ENCODE measurements around the gene LGALS14. TPM values are rescaled to one million over a fixed set of nuclear protein-coding genes. Genes with fewer than 3 reads are reported as not detected.

Gene LGALS14
- total RNA-seq, 1 experiment from 2014 or later, result not detected

DNA sequence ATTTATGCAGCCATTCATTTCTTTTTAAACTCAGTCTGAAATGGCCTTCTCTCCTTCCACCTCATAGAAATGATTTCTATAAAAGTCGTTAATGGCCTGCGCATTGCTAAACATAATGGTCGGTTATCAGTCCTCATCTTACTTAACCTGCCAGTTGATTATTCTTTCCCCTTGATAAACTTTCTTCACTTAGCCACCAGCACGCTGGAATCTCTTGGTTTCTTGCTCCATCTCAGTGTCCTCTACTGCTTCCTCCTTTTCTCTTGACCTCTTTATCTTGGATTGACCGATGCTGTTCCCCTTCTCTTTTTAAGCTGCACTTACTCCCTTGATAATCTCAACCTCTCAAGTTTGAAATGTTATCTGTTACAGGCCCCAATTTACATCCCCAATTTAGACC lies 45.7 kb downstream of the LGALS14 start:
- Mint-ChIP-seq H3K36me3 (no peaks in the 10 kb centered on the region), H3K27me3 (ENCODE audit: low read depth) (peaks cover 27% of the 10 kb centered on the region), H3K27ac (no peak overlapping the region), H3K4me3 (no peak overlapping the region), H3K9me3 (no peaks in the 10 kb centered on the region), H3K4me1 (no peaks in the 10 kb centered on the region)
- CTCF ChIA-PET, result interaction anchor here (0.6 kb wide), 1 partner anchor 205 kb away, joined by 3 read pairs; no protein-coding TSS in a partner anchor
- ATAC-seq (no peak), DNase-seq (ENCODE audit: low spot score) (no peak)
- POLR2A ChIA-PET, result no interaction called here
- TF ChIP-seq ETV6 (CRISPR knock-in tag; IDR thresholded peaks at IDR 0.05), result no peak
- TF ChIP-seq SOX15 (CRISPR knock-in tag; IDR thresholded peaks at IDR 0.05), result no peak
- TF ChIP-seq NR3C1 (CRISPR knock-in tag; conservative IDR thresholded peaks at IDR 0.05; ENCODE audit: low read depth), result no peak
- TF ChIP-seq, protein P1, sequence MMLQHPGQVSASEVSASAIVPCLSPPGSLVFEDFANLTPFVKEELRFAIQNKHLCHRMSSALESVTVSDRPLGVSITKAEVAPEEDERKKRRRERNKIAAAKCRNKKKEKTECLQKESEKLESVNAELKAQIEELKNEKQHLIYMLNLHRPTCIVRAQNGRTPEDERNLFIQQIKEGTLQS (CRISPR knock-in tag; conservative IDR thresholded peaks at IDR 0.05), result no peak
- TF ChIP-seq, protein P2, sequence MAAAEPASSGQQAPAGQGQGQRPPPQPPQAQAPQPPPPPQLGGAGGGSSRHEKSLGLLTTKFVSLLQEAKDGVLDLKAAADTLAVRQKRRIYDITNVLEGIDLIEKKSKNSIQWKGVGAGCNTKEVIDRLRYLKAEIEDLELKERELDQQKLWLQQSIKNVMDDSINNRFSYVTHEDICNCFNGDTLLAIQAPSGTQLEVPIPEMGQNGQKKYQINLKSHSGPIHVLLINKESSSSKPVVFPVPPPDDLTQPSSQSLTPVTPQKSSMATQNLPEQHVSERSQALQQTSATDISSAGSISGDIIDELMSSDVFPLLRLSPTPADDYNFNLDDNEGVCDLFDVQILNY (CRISPR knock-in tag; IDR thresholded peaks at IDR 0.05), result no peak
- TF ChIP-seq, protein P3, sequence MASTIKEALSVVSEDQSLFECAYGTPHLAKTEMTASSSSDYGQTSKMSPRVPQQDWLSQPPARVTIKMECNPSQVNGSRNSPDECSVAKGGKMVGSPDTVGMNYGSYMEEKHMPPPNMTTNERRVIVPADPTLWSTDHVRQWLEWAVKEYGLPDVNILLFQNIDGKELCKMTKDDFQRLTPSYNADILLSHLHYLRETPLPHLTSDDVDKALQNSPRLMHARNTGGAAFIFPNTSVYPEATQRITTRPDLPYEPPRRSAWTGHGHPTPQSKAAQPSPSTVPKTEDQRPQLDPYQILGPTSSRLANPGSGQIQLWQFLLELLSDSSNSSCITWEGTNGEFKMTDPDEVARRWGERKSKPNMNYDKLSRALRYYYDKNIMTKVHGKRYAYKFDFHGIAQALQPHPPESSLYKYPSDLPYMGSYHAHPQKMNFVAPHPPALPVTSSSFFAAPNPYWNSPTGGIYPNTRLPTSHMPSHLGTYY (CRISPR knock-in tag; IDR thresholded peaks at IDR 0.05), result no peak
- TF ChIP-seq CDX4 (CRISPR knock-in tag; IDR thresholded peaks at IDR 0.05; ENCODE audit: borderline replicate concordance), result no peak
- TF ChIP-seq, protein P4, sequence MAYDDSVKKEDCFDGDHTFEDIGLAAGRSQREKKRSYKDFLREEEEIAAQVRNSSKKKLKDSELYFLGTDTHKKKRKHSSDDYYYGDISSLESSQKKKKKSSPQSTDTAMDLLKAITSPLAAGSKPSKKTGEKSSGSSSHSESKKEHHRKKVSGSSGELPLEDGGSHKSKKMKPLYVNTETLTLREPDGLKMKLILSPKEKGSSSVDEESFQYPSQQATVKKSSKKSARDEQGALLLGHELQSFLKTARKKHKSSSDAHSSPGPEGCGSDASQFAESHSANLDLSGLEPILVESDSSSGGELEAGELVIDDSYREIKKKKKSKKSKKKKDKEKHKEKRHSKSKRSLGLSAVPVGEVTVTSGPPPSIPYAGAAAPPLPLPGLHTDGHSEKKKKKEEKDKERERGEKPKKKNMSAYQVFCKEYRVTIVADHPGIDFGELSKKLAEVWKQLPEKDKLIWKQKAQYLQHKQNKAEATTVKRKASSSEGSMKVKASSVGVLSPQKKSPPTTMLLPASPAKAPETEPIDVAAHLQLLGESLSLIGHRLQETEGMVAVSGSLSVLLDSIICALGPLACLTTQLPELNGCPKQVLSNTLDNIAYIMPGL (CRISPR knock-in tag; IDR thresholded peaks at IDR 0.05), result no peak
- TF ChIP-seq, protein P5, sequence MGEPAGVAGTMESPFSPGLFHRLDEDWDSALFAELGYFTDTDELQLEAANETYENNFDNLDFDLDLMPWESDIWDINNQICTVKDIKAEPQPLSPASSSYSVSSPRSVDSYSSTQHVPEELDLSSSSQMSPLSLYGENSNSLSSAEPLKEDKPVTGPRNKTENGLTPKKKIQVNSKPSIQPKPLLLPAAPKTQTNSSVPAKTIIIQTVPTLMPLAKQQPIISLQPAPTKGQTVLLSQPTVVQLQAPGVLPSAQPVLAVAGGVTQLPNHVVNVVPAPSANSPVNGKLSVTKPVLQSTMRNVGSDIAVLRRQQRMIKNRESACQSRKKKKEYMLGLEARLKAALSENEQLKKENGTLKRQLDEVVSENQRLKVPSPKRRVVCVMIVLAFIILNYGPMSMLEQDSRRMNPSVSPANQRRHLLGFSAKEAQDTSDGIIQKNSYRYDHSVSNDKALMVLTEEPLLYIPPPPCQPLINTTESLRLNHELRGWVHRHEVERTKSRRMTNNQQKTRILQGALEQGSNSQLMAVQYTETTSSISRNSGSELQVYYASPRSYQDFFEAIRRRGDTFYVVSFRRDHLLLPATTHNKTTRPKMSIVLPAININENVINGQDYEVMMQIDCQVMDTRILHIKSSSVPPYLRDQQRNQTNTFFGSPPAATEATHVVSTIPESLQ (CRISPR knock-in tag; IDR thresholded peaks at IDR 0.05), result no peak
- TF ChIP-seq CREB1 (CRISPR knock-in tag; IDR thresholded peaks at IDR 0.05), result no peak
- no peak for TF ChIP-seq ESRRA (CRISPR knock-in tag; IDR thresholded peaks at IDR 0.05; ENCODE audit: borderline replicate concordance)
- TF ChIP-seq, protein P6, sequence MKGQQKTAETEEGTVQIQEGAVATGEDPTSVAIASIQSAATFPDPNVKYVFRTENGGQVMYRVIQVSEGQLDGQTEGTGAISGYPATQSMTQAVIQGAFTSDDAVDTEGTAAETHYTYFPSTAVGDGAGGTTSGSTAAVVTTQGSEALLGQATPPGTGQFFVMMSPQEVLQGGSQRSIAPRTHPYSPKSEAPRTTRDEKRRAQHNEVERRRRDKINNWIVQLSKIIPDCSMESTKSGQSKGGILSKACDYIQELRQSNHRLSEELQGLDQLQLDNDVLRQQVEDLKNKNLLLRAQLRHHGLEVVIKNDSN (CRISPR knock-in tag; IDR thresholded peaks at IDR 0.05), result no peak
- TF ChIP-seq ZNF138 (CRISPR knock-in tag; conservative IDR thresholded peaks at IDR 0.05), result no peak
- no peak for TF ChIP-seq AFF4 (CRISPR knock-in tag; IDR thresholded peaks at IDR 0.05; ENCODE audit: borderline replicate concordance)
